HepG2 (cell line): ENCODE measurements around the gene NUDT7. TPM values are rescaled to one million over a fixed set of nuclear protein-coding genes. Genes with fewer than 3 reads are reported as not detected.

ENCODE experiments used
- AGO2 ChIP-seq: fragments of 200-400 bp; formaldehyde crosslinking; optimal IDR thresholded peaks from 2 replicates; pipeline ENCODE3; 2017; ENCODE audit warnings: mild to moderate bottlenecking, low read depth, low read length, moderate library complexity
- ASH2L ChIP-seq: fragments of 300-600, 200-600 bp; sonication (generic); IDR thresholded peaks from 2 replicates; pipeline ENCODE4 v1.7.0; 2017; ENCODE audit warnings: low read depth, mild to moderate bottlenecking, moderate library complexity, mixed read lengths, low read length; ENCODE audit not compliant: insufficient read length
- EHMT2 ChIP-seq: fragments of 200-600 bp; sonication (generic); IDR thresholded peaks from 2 replicates; pipeline ENCODE4 v1.7.0; 2017; ENCODE audit warnings: antibody characterized with exemption, low read depth, low read length, borderline replicate concordance
- FOXC1 ChIP-seq: sonication (generic); formaldehyde crosslinking; IDR thresholded peaks from 2 replicates; pipeline ENCODE4 v1.8.0; 2022; ENCODE audit warnings: mild to moderate bottlenecking, missing genetic modification reagents, borderline replicate concordance
- GATAD2A ChIP-seq: IDR thresholded peaks from 2 replicates; pipeline ENCODE4 v1.6.1; 2016
- HOMEZ ChIP-seq: IDR thresholded peaks from 2 replicates; pipeline ENCODE4 v1.6.1; 2016; ENCODE audit warnings: low read depth
- MIXL1 ChIP-seq: IDR thresholded peaks from 2 replicates; pipeline ENCODE4 v1.6.1; 2016
- NFKB2 ChIP-seq: sonication (generic); formaldehyde crosslinking; IDR thresholded peaks from 2 replicates; pipeline ENCODE4 v1.4.0; 2020; ENCODE audit warnings: missing genetic modification reagents, borderline replicate concordance
- RARA ChIP-seq: IDR thresholded peaks from 2 replicates; pipeline ENCODE4 v1.6.1; 2016; ENCODE audit warnings: missing genetic modification reagents, missing compliant biosample characterization
- THAP11 ChIP-seq: IDR thresholded peaks from 2 replicates; pipeline ENCODE4 v1.6.1; 2016; ENCODE audit warnings: missing biosample characterization, missing genetic modification reagents
- ZBTB2 ChIP-seq: sonication (generic); formaldehyde crosslinking; IDR thresholded peaks from 2 replicates; pipeline ENCODE4 v1.8.0; 2022; ENCODE audit warnings: low read depth, missing genetic modification reagents
- ZBTB21 ChIP-seq: sonication (generic); formaldehyde crosslinking; IDR thresholded peaks from 2 replicates; pipeline ENCODE4 v1.4.0; 2020; ENCODE audit warnings: missing genetic modification reagents
- ZFAT ChIP-seq: sonication (generic); formaldehyde crosslinking; conservative IDR thresholded peaks from 2 replicates; pipeline ENCODE4 v1.8.1; 2023; ENCODE audit warnings: missing genetic modification reagents, inconsistent platforms
- ZNF121 ChIP-seq: sonication (generic); formaldehyde crosslinking; IDR thresholded peaks from 2 replicates; pipeline ENCODE4 v1.5.0; 2020; ENCODE audit warnings: mild to moderate bottlenecking, missing genetic modification reagents
- ZNF224 ChIP-seq: sonication (generic); formaldehyde crosslinking; IDR thresholded peaks from 2 replicates; pipeline ENCODE4 v1.5.0; 2020; ENCODE audit warnings: mild to moderate bottlenecking, missing genetic modification reagents
- ZNF230 ChIP-seq: sonication (generic); formaldehyde crosslinking; IDR thresholded peaks from 2 replicates; pipeline ENCODE4 v1.4.0; 2020; ENCODE audit warnings: mild to moderate bottlenecking, missing genetic modification reagents
- ZNF263 ChIP-seq: sonication (generic); formaldehyde crosslinking; IDR thresholded peaks from 2 replicates; pipeline ENCODE4 v1.4.0; 2020; ENCODE audit warnings: missing genetic modification reagents
- ZNF282 ChIP-seq: fragments of 450-650 bp; IDR thresholded peaks from 2 replicates; pipeline ENCODE4 v1.6.1; 2018; ENCODE audit not compliant: partially characterized antibody
- ZNF30 ChIP-seq: sonication (generic); formaldehyde crosslinking; IDR thresholded peaks from 2 replicates; pipeline ENCODE4 v1.5.0; 2020; ENCODE audit warnings: mild to moderate bottlenecking, missing genetic modification reagents
- ZNF430 ChIP-seq: sonication (generic); formaldehyde crosslinking; IDR thresholded peaks from 2 replicates; pipeline ENCODE4 v1.9.0; 2021; ENCODE audit warnings: mild to moderate bottlenecking, missing genetic modification reagents
- ZNF552 ChIP-seq: sonication (generic); formaldehyde crosslinking; IDR thresholded peaks from 2 replicates; pipeline ENCODE4 v1.9.0; 2022; ENCODE audit warnings: missing genetic modification reagents, mild to moderate bottlenecking, borderline replicate concordance
- ZNF562 ChIP-seq: sonication (generic); formaldehyde crosslinking; IDR thresholded peaks from 2 replicates; pipeline ENCODE4 v1.8.0; 2022; ENCODE audit warnings: missing genetic modification reagents, borderline replicate concordance
- ZNF672 ChIP-seq: sonication (generic); formaldehyde crosslinking; IDR thresholded peaks from 2 replicates; pipeline ENCODE4 v1.8.1; 2022; ENCODE audit warnings: missing genetic modification reagents
- polyA plus RNA-seq, 8 experiments: library from polyadenylated mRNA; depleted of rRNA in 3 of 8; stranded (reverse) in 7 of 8; unstranded in 1 of 8; fragments of >200 nt; fragmentation: Illumina TruSeq in 4 of 8; extraction: Trizol in 4 of 8; gene quantifications; 2 replicates each; pipeline versions ENCODE4 v1.2.1 to v1.2.3, GENCODE V29; 2011 to 2016; ENCODE audit warnings: low read depth in 4 of 8, missing spikeins in 1 of 8, mixed read lengths in 1 of 8; ENCODE audit not compliant: insufficient read depth in 1 of 8
- total RNA-seq, 5 experiments: library from RNA; depleted of rRNA; stranded (reverse); fragments of >200 nt; fragmentation: Illumina TruSeq; extraction: Trizol; gene quantifications; 2 replicates each; pipeline ENCODE4 v1.2.3, GENCODE V29; 2016; ENCODE audit warnings: low read depth in 1 of 5
- TF ChIP-seq, protein P1 (sequence below): IDR thresholded peaks from 2 replicates; pipeline ENCODE4 v1.6.1; 2018; ENCODE audit warnings: missing genetic modification reagents
- TF ChIP-seq, protein P2 (sequence below): sonication (generic); formaldehyde crosslinking; IDR thresholded peaks from 2 replicates; pipeline ENCODE4 v1.4.0; 2020; ENCODE audit warnings: missing genetic modification reagents, borderline replicate concordance

The NUDT7 gene
- total and polyA plus RNA-seq, 2 of the 13 experiments (the other 11 are each of a cell fraction or from before 2014, with no cell fraction given): 14.3 to 23.9 TPM

DNA sequence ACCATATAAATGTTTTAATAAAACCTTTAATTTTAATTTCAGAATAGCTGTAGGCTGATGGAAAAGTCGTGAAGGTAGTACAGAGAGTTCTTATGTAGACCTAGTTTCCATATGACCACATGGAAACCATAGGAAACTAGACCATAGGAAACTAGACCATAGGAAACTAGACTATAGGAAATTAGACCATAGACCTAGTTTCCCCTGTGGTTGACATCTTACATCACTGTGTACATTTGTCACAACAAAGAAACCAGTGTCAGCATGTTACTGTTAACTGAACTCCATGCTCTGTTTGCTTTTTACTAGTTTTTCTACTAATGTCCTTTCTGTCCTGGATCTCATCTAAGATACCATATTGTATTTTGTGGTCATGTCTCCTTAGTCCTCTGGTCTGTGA is 14.6 kb downstream of the NUDT7 start (continued):
- peak; percentile 92 for TF ChIP-seq GATAD2A
- no peak for TF ChIP-seq ZNF282
- no peak for TF ChIP-seq ZNF672 (CRISPR knock-in tag)
- TF ChIP-seq NFKB2 (CRISPR knock-in tag): no peak
- peak; percentile 82 for TF ChIP-seq RARA (CRISPR knock-in tag)
- TF ChIP-seq, protein P1, sequence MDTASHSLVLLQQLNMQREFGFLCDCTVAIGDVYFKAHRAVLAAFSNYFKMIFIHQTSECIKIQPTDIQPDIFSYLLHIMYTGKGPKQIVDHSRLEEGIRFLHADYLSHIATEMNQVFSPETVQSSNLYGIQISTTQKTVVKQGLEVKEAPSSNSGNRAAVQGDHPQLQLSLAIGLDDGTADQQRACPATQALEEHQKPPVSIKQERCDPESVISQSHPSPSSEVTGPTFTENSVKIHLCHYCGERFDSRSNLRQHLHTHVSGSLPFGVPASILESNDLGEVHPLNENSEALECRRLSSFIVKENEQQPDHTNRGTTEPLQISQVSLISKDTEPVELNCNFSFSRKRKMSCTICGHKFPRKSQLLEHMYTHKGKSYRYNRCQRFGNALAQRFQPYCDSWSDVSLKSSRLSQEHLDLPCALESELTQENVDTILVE: 0 out of 2 replicates have a peak, but pooled peaks have one; percentile 31
- TF ChIP-seq ZNF562: no peak
- TF ChIP-seq, protein P2, sequence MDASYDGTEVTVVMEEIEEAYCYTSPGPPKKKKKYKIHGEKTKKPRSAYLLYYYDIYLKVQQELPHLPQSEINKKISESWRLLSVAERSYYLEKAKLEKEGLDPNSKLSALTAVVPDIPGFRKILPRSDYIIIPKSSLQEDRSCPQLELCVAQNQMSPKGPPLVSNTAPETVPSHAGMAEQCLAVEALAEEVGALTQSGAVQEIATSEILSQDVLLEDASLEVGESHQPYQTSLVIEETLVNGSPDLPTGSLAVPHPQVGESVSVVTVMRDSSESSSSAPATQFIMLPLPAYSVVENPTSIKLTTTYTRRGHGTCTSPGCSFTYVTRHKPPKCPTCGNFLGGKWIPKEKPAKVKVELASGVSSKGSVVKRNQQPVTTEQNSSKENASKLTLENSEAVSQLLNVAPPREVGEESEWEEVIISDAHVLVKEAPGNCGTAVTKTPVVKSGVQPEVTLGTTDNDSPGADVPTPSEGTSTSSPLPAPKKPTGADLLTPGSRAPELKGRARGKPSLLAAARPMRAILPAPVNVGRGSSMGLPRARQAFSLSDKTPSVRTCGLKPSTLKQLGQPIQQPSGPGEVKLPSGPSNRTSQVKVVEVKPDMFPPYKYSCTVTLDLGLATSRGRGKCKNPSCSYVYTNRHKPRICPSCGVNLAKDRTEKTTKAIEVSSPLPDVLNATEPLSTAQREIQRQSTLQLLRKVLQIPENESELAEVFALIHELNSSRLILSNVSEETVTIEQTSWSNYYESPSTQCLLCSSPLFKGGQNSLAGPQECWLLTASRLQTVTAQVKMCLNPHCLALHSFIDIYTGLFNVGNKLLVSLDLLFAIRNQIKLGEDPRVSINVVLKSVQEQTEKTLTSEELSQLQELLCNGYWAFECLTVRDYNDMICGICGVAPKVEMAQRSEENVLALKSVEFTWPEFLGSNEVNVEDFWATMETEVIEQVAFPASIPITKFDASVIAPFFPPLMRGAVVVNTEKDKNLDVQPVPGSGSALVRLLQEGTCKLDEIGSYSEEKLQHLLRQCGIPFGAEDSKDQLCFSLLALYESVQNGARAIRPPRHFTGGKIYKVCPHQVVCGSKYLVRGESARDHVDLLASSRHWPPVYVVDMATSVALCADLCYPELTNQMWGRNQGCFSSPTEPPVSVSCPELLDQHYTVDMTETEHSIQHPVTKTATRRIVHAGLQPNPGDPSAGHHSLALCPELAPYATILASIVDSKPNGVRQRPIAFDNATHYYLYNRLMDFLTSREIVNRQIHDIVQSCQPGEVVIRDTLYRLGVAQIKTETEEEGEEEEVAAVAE: no peak
- no peak for TF ChIP-seq ZNF30 (CRISPR knock-in tag)
- TF ChIP-seq ZNF430 (CRISPR knock-in tag): 0 out of 2 replicates have a peak, but pooled peaks have one; percentile 36
- no peak for TF ChIP-seq ZFAT (CRISPR knock-in tag)
- no peak for TF ChIP-seq ZNF230 (CRISPR knock-in tag)
- no peak for TF ChIP-seq AGO2
- TF ChIP-seq ZNF552: no peak
- no peak for TF ChIP-seq ZNF121
- TF ChIP-seq FOXC1: no peak
- TF ChIP-seq EHMT2: peak; percentile 75; the same call in 1 of the 2 replicates
- peak; percentile 48 for TF ChIP-seq THAP11 (CRISPR knock-in tag)
- TF ChIP-seq ZBTB2: no peak
- no peak for TF ChIP-seq ASH2L
- TF ChIP-seq MIXL1 (CRISPR knock-in tag): peak; percentile 78; the same call in 1 of the 2 replicates
- TF ChIP-seq ZNF263 (CRISPR knock-in tag): no peak
- peak; percentile 97; the same call in 1 of the 2 replicates for TF ChIP-seq HOMEZ (CRISPR knock-in tag)
- no peak for TF ChIP-seq ZNF224 (CRISPR knock-in tag)
- TF ChIP-seq ZBTB21 (CRISPR knock-in tag): peak; percentile 48; the same call in 1 of the 2 replicates
